Activated CD4-positive, alpha-beta T cell treated with anti-CD3 and anti-CD28 coated beads, Interleukin-2, amount 50 U/mL, for 16 hours (primary cell): Measurements from ENCODE around the gene DENND1A.
"Not testable (repeated sequence)": the region's sequence is repeated elsewhere in the genome, so short reads cannot be mapped to it uniquely, and the experiment has no call there.

Experiments
- DNase-seq: peaks from one replicate; pipeline ENCODE4 v3.0.0-alpha.2; 2020

DENND1A gene

DNA sequence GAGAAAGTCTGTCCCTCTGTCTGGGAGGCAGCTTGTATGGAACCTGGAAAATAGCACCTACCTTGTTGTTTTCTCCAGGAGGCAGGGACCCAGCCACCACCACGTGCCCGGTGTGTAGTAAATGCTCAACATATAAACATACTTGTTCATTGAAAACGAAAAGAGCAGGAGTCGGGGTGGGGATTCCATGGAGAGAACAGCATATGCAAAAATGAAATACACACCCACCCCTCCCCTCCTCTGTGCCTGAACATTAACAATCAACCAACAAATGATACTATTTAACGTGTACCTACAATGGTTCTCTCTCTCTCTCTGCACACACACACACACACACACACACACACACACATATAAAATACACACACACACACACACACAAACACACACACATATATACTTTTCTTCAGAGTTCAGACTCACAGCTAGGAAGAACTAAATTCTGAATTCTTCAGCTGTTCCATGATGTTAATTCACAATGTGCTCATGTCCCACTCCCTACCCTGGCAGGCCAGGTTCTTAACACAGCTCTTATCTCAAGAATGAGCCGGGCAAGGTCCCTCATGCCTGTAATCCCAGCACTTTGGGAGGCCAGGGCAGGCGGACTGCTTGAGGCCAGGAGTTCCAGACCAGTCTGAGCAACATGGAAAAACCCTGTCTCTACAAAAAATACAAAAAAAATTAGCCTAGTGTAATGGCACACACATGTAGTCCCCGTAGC is 16.3 kb upstream of the DENND1A start:
- DNase-seq: no peak

DNA sequence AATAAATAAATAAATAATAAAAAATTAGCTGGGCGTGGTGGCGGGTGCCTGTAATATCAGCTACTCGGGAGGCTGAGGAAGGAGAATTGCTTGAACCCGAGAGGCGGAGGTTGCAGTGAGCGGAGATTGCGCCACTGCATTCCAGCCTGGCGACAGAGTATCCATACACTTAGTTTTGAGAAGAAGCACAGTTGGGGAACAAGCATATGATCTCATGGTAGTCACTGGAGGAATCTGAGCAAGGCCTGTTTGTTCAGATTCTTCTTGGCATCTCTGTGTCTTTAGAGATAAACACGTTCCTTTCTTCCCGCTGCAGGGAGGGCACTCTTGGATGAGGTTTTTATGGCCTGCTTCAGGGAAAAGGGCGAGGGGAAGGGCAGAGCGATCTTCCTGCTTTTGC is 15.6 kb upstream of the DENND1A start:
- DNase-seq: no peak

DNA sequence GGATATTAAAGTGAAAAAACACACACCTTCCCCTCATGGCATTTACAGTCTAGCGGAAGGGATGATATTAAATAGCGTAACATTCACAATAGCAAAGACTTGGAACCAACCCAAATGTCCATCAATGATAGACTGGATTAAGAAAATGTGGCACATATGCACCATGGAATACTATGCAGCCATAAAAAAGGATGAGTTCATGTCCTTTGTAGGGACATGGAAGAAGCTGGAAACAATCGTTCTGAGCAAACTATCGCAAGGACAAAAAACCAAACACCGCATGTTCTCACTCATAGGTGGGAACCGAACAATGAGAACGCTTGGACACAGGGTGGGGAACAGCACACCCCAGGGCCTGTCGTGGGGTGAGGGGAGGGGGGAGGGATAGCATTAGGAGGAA is 14.5 kb upstream of the DENND1A start:
- DNase-seq: not testable (repeated sequence)

DNA sequence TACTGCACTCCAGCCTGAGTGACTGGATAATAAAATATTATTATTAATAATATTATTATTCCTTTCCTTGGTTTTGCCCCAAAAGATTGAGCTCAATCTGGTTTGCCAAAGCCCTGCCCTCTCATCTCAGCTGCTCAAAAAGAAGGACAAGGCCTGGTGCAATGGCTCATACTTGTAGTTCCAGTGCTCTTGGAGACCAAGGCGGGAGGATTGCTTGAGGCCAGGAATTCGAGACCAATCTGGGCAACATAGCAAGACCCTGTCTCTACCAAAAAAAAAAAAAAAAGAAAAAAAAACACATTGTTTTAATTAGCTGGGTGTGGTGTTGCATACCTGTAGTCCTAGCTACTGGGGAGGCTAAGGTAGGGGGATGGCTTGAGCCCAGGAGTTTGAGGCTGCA is 13.7 kb upstream of the DENND1A start:
- no peak for DNase-seq

DNA sequence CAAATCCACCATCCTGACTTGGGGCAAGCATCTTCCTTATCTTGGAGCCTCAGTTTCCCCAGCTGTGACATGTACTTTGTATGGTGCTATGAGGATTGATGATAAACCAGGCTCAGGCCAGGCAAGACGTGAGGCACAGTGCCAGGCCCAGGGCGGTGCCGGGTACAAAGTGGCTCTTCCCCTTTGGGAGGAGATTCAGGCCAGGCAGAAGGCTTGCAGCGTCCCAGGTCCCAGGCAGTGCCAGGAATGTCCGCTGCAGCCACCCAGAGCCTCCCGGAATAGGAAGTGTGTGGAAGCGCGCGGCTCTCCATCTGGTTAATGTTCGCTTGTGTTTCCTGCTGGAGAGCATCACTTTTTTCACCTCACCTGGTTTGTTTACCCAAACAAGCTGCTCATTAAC is 12.6 kb upstream of the DENND1A start:
- DNase-seq: no peak

DNA sequence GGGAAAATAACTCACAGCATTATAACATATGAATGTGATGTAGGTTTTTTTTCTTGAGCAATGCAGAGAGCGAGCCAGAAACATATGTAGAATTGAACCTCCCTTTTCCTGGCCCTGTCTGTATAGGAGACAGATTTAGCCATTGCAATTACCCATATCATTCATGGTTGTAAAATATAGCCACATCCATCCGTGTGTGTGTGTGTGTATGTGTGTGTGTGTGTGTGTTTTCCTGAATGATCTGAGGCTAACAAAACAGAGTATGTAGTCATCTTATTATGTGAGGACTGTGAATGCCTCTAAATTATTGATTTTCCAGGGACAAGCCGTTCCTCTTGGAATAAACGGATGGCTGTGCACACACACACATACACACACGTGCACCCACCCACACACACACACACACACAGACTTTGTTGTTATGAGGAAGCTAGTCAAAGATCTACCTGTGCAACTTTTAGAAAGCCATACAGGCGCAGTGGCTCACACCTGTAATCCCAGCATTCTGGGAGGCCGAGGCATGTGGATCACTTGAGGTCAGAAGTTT is 11.7 kb upstream of the DENND1A start:
- no peak for DNase-seq

DNA sequence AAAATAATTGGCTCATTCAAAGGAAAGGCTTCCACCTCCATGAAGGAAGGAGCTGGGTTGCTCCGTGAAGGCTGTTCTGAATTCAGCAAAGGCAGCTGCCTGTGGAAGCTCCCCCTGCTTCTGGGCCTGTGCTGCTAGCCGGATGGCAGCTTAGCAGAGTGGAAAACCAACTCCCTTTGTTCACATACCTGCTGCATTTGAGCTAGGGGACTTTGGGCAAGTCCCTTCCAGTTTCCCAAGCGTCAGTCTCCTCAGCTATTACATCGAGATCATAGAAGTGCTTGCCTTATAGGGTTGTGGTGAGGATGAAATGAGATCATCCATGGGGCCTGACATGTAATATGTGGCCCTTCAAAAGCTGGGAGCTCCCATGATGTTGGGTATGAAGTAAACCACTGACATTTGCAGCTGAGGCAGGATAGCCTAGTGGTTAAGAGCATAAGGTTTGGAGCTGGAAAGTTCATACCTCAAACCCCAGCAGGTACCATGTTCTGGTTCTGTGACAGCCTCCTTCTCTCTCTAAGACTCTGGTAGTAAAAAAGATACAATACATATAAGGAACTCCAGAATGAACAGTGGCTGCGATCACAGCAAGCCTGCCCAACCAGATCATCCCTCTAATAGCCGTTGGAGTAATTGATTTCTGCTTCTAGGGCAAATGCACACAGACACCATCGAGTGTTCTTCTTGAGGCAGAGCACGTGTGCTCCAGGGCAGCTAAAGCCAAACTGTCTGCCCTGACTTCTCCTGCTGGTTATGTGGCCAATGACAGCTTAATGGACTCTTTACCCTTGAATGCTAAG is 11.0 kb upstream of the DENND1A start:
- DNase-seq: no peak

DNA sequence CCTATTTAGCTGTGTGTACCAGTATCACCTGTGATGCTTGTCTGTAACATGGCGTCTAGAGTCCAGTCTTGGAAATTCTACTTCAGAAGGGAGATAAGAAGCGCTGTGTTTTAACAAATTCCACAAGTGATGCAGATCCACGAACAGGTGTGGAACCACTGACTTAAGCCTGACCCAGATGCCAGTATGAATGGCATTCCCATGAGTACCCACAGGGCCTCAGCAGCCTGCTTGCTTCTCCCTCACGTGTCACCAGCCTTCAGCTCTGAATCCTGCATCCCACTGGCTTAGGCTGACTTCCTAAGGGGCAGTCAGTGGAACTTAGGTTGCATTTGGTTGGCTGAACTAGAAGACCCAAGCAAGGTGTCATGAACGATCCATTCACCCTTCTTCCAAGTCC is 8.5 kb upstream of the DENND1A start:
- no peak for DNase-seq

DNA sequence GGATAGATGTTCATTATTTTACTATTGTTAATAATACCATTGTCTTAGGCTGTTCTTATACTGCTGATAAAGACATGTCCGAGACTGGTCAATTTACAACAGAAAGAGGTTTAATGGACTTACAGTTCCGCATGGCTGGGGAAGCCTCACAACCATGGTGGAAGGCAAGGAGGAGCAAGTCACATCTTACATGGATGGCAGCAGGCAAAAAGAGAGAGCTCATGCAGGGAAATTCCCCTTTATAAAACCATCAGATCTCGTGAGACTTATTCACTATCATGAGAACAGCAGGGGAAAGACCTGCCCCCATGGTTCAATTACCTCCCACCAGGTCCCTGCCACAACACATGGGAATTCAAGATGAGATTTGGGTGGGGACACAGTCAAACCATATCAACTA is 6.6 kb upstream of the DENND1A start:
- not testable (repeated sequence) for DNase-seq

DNA sequence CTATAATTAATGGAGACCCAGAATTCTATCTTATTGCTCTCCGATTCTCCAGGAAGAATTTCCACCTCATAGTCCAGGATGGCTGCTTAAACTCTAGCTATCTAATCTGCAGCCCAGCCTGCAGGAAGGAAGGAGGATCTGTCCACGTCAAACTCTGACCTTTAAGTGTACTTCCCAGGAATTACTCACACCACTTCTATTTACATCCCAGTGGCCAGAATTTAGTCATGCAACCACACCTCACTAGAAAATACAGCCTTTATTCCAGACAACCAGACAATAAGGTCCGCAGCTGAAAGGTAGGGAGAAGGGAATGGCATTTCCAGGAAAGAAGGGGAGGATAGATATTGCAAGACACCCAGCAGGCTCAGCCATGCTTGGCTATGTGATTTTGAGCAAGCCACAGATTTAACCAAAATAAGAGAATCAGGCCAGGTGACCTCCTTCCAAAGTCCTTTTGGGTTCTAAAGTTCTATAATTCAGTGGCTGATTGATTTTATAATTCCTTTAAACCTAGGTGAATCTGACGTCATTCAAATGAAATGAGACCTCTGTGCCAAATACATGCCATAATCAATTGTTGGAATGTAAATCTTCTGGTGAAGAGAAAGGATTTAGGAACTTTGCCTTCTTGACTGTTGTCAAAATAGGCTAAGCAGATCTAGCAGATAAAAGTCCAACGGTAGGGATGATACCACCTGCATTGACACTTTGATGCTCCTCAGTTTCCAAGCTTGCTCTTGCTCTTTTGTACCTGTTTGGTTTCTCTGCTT is 3.7 kb upstream of the DENND1A start:
- no peak for DNase-seq

DNA sequence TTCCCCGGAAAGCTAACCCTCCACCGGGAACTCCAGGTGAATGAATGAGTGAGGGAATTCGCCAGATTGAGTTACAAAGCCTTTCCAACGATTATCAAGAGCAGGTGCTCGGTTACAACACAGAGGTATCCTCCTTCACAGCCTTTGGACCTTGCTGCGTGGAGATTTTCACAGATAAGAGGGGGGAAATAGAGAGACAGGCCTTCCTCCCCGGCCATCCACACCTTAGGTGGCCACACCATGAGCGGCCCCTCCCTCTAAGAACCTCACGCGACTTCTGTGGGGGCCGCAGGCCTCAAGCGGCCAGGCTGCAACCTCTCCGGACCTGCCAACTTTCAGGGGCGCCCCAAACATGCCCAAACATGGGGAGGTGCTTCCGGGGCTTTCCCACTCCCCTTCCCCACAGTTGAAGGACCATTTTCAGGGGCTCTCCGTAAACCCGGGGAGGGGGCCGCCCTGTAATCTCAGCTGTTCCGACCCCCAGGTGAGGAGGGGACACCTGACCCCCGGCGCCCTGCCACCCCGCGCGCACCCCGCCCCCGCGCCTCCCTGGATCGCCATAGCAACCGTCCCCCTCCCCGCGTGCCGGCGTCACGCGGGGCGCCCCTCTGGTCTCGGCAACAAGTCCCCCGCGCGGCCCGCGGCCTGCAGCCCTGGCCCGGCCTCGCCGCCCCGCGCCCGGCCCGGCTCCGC is 603 bp downstream of the DENND1A start:
- DNase-seq: peak; percentile 21

DNA sequence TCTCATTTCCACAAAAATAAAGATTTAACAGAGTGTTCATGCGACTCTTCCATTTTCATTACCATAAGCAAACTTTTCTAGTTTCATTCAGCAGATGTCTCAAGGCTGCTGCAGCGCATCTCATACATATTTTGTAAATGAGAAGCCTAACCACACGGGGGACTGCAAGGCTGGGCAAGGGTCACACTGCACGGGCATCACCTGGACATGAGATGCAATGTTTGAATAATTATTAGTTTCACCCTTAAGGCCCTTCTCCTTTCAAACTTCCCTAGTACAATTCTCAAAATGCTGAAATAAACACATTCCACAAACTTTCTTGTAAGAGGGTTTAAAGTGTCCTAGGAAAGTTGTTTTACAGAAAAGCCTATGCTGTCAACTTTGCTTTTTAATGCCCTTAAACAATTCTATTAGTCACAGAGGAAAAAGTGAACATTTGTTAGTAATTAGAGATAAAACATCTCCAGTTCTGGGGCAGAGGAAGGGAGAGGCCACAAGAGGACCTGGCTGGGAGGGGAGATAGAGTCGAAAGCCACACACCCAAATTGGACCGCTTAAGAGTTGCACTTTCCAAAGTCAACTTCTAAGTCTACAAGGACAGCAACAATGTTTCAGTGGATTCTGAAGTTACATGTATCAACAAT is 1.3 kb downstream of the DENND1A start:
- peak; percentile 10 for DNase-seq

DNA sequence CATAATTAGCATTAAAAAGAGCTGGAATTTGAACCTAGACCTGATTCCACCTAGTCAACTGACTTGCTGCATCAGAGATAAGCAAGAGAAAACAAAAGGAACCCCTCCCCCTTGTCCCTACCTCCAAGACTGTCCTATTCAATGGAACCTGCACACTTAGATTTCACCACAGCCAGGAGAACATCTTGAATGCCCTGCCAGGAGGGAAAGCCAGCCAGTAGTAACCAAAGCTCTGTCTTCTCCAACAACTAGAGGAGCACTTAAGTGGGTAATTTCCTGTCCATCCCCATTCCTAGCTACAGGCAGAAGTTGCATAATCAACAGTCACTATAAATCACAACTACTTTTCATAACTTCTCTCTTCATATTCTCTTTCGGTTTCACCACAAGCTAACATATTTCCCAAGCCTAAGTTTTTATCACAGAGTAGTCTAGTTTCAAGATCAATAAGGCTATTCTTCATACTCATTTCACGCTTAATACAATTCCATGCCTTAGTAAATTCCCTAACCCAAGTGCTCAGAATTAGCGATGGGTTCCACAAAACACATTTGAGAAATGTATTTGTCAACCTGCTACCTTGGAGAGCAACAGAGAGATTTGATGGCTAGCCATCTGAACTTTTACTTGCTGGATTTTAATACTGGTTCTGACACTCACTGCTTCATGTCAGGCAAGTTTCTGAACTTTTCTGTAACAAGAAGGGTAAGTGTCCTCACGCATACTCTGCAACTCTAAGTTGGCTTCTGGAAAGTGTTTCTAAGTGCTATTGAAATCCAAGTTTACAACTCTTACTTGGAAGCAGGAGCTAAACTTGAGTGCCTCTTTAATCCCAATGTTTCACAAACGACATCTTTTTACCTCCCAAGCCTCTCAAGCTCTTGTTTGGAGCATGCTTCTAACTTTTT is 2.0 kb downstream of the DENND1A start:
- DNase-seq: peak; percentile 56

DNA sequence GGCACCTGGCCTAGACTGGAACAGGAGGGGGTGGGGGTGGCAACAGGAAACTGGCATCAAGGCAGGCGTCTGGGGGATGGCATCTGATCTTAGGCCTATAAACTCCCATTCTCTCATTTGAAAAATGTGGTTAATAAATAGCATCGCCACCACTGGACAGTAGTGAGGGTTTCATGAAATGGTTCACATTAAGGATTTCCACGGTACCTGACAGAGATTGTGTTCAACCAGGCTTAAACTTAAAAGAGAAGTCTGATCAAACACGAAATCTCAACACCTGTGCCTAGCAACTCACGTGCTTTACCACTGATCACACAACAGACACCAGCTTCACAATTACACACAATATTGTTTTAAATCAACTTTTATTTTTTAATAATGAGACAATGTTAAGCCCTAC is 3.0 kb downstream of the DENND1A start:
- DNase-seq: no peak

DNA sequence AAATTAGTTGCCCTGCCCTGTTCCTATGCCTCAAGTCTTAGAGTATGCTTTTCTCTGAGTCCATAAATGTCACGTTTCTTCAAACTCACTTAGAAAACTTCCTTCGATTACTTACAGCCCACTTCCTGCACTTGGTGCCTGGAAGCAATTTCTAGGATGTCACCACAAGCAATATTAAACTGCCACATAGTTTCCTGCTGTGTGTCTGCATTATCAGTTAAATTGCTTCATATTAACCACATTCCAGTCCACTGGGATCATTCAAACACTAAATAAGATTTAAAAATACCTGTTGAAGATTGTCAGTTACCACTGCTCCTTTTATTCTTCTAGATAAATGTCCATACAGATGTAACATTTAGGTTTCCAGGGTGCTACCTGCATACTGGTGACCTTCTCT is 4.1 kb downstream of the DENND1A start:
- no peak for DNase-seq

DNA sequence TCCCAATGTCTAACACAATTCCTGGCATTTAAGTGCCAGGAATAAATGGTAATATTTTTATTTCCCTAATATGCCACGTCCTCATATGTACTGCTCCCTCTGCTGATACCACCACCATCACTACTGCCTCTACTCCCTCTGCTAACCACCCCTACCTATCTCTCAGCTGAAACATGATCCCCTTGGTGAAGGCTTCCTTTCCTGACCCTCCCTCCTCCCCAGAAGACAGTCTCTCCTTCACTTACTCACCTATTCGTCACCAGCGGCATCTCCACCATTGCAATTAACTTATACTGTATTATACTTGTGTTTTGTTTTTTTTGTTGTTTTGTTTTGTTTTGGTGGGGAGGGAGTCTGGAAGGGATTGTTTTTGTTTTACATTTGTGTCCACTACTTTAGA is 4.8 kb downstream of the DENND1A start:
- DNase-seq: no peak

DNA sequence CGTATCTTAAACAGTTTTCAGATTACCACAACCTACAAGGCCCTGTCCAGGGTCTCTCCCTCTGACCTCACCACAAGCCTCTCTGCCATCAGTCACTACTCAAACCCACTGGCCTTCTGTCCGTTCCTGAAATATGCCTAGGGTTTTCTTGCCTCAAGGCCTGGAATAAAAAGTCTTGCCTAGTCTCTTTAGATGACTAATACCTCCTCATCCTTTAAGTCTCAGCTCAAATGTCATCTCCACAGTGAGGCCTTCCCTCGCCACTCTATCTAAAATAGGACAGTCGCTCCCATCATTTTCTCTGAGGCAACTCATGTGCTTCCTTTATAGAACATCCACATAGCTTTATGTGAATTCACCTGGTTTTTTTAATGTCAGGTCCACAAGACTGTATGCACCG is 5.2 kb downstream of the DENND1A start:
- DNase-seq: no peak

DNA sequence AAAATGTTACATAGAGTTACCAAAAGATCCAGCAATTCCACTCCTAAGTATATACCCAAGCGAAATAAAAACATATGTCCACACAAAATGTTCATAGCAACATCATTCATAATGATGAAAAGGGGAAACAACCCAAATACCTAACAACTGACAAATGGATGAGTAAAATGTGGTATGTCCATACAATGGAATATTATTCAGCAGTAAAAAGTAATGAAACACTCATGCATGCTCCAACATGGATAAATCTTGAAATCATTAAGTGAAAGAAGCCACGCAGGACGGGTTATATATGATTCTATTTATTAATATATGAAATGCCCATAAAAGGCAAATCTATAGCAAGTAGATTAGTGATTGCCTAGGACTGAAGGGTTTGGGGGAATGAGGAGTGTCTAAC is 6.0 kb downstream of the DENND1A start:
- no peak for DNase-seq

DNA sequence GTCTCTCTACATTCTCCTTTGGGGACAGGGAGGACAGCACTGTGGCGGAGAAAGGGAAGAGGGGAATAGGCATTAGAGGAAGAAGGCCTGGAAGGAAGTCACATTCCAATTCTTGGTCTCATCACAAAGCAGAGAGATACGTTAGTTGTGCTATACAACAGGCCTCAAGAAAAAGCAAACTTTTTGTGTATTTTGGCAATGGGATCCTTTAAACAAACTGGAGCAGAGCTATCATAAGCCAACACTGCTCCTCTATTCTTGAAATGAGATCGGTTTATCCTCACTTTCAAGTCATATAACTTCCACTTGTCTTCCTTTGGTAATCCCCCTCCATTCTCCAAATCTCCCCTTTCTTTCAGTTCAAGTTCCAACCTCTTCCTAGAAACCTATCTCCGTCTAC is 6.5 kb downstream of the DENND1A start:
- DNase-seq: no peak

DNA sequence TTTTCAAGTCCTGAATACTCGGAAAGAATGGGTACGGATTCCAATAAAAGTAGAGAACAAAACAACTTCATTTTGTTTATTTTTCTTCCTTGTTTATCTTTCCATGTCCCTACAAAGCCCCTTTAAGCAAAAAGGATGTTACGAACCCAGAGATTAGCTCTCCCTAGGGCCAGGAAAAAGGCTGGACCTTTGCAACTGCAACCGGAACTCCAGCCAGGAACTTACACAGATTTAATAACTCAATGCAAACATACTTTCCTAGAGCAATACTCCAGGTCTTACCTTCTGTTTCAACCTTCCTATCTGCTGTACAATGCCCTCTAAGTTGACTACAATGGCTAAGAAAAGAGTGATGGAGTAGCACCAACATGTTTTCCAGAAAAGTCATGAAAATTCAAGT is 7.0 kb downstream of the DENND1A start:
- DNase-seq: no peak

DNA sequence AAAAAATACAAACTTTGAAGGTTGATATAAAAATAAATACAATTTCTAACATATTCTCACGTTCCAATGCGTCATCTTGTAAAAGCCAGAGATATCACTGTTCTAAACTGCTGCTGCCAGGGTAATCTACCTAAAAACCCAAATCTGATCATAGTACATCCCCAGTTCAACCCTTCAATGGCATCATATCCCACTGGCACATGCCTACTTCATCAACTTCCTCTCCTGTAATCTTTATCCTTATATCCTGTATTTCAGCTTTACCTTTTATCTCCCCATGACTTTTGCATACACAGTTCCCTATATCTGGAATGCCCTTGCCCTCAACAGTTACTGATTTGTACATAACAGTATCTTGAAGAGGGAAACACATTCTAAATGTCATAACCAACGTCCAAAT is 7.5 kb downstream of the DENND1A start:
- no peak for DNase-seq
